ENCODE measurements around the gene SAMD10.

The SAMD10 gene

DNA sequence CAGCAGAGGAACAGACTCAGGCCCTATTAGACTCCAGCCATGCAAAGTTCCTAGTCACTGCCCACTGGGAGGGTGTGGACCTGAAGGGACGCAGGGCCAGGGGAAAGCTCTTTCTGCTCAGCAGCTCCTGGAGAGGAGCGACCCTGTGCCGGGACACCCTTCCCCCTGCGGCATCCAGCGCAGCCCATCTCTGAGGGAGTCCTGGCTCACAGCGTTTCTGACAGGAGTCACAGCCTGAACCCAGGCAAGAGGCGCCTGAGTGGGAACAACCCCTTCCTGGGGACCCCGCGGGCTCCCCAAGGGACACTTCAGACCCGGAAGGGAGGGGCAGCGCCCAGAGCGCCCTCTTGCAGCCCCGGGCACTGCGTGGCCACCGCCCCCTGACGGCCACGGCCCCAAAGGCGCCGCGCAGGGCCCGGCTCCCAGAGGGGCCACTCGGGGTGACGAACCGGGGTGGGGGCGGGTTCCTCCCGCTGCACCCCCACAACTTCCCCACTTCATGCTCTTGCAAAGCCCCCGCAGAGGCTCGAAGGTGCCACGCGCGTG lies 24.1 kb downstream of the SAMD10 start:
- DNase-seq: no peak

DNA sequence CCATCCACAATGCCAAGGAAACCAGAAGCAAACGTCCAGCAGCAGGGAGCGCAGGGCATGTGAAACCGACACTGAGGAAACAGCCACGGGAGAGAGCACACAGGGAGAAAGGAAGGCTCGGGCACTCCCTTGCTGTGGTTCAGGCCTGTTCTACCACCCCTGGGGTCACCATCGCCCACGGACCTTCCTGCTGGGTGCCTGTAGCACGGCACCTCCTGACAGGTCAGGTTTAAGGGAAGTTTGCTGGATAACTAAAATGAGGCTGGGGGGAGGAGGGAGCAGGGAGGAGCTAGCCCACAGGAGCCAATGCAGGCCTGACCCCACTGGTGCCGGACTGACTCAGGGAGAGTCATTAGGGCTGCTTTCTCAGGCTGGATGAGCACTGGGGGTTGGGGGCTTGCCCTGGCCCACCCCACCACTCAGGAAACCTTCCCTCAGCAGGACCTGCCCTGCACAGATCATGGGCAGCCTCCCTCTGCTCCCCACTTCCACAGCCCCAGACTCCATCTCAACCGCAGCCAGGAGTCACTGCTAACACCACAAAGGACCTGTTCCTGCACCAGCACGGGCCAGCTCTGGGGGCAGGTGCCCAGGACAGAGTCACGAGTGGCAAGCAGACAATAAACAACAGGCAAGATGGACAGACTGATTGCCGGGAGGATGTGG lies 25.5 kb downstream of the SAMD10 start:
- DNase-seq: no peak

DNA sequence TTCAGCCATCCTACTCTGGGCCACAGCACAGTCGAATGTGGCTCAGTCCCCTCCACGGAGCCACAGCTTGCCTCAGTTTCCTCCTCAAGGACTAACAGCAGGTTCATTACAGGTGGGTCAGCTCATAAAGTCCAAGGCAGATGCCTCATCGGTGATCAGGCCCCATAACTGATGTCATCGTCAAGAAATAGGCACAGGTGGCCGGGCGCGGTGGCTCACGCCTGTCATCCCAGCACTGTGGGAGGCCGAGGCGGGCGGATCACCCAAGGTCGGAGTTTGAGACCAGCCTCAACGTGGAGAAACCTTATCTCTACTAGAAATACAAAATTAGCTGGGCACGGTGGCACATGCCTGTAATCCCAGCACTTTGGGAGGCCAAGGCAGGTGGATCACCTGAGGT lies 26.7 kb downstream of the SAMD10 start:
- DNase-seq: no peak

DNA sequence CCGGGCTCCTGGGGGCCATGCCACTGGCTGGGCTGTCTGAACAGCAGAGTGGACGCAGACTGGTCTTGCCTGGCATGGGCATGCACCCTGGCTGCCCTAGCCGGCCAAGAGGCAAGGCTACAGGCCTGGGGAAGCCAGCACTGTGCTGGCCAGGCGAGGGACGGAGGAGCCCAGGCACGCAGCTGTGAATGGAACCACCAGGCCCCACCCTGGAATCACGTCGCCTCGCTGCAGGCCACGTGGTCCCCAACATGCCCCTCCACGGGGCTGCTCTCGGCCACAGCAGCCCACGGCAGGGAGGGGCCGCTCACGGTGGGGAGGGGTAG lies 27.3 kb downstream of the SAMD10 start:
- DNase-seq: no peak

DNA sequence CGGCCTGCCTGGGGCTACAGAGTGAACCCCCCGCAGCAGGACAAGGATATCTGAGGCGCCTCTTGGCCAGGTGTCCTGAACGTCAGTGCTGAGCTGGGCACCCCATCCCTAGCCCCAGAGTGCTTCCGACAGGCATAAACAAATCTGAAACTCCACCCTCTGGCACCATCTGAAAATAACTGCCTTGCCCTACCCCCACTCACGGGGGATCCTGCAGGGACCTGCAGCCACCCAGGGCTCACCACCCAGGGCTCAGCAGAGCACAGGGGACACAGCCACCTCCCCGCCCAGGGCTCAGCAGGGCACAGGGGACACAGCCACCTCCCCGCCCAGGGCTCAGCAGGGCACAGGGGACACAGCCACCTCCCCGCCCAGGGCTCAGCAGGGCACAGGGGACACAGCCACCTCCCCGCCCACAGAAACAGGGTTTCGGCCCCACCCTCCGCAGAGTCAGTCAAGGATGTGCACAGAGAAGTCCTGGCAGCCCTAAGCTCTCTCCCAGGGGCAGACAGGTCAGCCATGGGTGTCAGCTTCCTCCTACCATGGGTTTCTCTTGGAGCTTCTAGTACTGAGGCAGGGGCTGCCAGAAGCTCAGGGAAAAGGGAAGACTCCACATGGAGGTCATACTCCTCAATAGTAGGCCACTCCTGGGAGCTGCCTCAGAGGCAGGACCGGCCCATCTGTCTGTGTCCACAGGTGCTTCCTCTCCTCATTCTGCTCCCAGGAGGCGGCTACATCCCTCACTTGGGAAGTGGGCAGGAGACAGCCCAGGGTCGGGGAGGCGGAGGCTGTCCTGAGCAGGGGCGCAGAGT lies 27.8 kb downstream of the SAMD10 start:
- DNase-seq: no peak

DNA sequence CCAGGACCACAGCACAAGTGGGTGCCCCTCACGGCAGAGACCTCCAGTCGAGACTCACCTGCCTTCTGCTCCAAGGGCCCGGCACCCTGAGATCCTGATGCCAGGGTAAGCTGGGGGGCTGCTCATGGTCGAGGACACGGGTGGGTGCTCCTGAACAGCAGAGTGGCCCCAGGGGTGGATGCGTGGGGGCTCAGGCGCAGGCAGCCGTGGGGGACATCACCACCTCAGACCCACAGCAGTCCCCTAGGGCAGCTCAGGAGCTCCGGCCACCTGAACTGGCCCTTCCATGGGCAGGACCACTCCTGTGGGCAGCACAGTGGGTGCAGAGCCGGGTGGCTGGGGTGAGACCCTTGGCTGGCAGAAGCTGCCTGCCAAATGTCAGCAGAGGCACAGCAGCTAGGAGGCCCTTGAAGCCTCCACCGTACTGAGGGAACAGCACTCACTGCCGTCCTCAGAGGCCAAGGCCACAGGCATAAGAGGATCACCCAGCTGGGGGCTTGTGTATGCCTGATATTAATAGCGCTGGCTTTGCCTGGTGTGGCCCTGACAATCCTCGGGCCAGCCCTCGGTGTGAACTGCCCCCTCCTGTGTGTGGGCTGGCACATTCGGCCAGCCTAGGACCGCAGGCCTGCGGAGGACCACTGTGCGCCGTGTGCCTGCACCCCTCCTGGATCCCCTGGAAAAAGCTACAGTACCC lies 28.6 kb downstream of the SAMD10 start:
- DNase-seq: no peak

DNA sequence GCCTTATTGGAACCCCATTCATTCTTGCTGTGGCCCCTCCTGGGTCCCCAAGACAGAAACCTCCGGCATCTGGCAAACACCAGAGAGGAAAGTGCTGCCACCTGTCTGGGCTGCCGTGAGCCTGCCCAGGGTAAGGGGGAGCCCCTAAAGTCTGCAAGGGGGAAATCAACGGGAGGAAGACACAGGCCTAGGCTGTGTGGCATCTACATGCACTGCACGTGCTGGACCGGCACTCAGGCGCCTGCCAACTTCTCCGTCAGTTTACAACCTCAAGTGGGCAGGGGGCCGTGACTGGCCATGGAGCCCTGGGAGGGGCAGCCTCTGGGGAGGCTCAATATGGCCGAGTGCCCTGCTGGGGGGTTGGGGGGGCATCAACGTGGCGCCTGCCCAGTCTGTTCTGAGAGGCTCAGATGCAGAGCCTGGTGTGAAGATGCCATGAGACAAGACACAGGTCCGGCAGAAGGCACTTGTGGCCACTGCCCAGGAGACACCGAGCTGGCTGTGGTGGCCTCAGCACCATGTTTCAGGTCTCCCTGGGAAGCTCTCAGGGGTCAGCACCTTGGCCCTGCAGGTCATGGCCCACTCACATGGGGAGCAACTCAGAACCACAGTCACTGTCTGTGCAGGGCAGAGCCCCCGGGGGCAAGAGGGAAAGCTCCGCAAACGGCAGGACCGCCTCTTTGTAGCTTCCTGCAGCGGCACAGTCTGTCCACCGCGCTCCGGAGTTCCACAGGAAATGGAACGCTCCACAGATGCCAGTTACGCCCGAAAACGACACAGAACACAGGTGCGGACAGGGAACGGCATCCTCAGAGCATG lies 31.6 kb downstream of the SAMD10 start:
- no peak for DNase-seq

DNA sequence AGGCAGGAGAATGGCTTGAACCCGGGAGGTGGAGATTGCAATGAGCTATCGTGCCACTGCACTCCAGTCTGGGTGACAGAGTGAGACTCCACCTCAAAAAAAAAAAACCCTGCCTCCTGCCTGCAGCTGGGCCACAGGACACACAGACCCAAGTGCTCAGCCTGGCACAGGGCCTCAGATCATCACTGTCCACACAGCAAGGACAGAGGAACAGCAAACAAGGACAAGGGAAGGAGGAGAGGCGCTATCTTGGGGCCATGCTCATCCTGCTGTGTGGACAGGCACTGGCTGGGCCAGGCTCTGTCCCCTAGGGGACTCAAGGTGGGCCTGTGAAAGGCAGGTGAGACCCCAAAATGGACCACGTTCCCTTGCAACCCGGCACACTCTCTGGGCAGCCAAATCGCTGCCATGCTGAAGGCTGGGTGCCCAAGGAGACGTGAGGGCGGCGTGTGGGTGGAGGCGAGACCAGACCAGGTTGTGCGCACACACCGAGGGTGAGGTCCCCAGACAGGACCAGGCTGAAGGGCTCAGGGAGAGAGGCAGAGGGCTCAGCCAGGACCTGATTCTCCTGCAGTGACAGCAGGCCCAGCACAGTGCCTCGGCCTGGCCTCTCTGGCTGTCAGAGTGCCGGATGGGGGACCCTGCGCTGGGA lies 32.3 kb downstream of the SAMD10 start:
- DNase-seq: no peak

DNA sequence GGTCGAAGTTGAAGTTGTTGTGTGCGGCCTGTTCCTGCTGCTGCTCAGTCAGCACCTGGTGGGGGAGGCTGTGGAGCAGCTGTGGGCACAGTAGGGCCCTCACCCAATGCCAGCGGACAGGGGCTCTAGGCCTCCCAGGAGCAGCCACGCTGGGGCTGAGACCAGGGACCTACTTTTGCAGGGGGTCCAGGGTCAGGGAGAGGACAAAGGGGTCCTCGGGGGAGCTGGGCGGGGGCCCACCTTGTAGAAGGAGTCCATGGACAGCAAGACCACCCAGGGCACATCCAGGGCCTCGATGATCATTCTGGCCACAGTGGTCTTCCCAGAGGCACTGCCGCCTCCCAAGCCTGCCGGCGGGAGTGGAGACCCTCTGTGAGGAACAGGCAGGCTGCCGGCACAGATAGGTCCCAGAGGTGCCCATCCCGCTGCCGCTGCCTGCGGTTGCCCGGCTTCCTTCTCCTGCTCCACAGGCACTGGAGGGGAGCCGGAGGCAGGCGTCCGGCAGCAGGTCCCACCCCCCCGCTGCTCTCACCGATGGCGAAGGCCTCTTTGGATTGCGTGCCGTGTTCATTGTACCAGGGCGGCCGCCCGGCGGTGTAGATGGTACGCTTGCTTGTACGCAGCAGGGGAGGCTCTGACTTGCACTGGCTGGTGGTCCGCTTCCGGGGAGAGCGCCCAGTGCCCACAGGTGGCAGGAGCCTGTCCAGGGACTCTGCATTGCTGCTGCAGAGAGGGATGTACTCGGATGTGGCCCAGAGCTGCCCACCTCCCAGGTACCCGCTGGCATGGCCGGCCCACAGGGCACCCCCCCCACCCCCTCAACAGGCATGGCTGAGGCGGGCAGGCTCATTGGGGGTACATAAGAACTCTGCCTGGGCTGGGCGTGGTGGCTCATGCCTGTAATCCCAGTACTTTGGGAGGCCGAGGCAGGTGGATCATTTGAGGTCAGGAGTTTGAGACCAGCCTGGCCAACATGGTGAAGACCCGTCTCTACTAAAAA lies 33.2 kb downstream of the SAMD10 start:
- DNase-seq: no peak

DNA sequence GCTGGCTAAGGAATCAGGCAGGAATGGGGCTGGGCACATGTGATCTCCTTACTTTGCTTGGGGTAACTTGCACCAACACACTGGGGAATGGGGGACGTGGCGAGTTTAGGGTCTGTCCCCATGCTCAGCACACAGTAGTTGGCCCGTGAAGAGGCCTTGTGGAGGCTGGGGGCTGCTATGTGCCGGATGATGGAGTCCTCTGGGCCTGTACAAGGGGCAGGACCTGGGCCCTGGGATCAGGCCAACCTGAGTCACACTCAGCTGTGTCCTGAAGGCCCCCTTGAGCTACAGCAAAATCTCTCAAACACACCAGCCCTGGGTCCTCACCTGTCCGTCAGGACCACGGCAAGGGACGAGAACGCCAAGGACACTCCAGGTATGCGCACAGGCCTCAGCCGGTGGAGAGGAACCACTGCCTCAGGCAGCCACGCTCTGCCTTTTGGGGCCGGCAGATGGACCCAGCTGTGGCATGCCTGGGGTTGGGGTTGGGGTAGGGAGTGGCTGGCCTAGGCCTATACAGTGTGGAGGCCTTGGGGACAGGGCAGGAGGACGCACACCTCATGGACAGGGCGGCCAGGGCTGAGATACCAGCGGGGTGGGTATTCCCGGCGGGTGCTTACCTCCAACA lies 34.3 kb downstream of the SAMD10 start:
- DNase-seq: no peak

DNA sequence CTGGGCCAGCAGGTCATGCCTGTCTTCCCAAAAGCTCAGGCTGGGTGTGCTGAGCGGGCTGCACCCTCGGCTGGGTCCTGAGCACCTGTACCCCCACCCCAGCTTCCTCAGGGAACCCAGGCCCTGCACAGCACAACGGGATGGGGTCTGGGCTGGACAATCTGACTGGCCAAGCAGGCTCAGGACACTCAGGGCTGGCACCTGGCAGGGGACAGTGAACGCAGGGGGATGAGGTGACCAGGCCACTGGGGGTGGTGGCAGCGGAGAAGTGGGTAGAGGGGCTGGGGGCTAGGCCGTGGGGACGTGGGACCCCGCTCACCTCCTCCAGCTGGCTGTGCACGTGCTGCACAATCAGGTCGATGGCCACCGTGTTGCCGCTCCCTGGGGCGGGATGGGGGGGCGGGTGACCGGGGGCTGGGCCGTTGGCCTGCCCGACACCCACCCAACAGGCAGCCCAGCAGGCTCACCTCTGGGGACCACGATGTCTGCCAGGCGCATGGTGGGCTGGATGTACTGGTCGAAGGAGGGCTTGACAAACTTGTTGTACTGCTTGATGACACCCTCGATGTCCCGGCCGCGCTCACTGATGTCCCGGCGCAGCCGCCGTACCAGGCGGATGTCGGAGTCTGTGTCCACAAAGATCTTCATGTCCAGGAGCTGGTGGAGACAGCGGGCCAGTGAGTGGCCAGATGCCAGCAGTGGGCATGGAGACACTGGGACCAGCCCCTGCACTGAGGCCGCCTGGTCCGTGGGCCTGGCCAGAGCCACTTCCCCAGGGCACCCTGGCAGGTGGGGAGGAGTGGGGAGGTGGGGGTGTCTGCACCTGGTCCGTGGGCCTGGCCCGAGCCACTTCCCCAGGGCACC lies 35.1 kb downstream of the SAMD10 start:
- DNase-seq: no peak

DNA sequence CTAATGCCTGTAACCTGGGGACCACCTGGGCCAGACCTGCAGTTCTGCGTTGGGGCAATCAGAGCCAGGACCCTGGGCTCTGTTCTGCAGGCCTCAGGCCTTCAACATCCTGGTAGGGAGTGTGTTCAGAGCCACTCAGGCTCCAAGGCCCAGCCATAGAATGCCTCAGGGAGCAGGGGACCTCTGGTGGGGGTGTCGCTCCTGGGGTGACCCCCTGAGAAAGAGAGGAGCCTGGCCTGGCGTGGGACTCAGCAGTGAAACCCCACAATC lies 35.7 kb downstream of the SAMD10 start:
- DNase-seq: no peak

DNA sequence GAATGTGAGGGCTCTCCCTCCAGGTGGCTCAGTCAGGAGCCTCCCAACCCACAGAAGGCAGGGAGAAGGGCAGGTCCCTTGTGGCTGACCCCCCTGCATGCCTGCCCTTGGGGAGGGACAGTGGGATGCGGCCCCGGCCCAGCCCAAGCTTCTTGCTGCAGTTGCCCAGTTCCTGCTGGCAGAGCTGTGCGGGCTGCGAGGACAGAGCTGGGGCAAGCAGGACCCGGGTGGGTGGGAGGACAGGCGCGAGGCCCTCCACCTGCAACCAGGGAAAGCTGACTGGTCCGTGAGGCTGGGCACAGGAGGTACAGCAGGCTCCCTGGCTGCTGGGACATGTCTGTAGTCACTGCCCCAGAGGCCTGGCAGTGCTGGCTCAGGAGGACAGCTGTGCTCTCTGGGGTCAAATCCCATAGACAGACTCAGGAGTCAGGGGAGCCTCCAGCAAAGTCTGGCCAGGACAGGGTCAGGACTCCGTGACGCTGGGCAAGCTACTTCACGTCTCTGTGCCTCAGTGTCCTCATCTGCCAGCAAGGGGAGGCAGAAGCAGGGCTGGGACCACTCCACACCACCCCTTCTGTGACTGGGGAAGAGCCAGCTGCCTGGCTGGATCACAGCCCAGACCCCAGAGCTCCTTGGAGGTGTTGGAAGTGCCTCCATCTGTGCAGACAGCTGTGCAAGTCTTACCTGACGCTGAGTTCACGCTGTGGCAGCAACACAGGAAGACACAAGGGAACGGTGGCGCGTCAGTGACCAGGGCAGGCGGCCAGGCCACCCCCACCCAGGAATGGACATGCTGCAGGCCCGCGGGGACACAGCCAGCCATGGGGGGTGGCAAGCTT lies 36.3 kb downstream of the SAMD10 start:
- no peak for DNase-seq

DNA sequence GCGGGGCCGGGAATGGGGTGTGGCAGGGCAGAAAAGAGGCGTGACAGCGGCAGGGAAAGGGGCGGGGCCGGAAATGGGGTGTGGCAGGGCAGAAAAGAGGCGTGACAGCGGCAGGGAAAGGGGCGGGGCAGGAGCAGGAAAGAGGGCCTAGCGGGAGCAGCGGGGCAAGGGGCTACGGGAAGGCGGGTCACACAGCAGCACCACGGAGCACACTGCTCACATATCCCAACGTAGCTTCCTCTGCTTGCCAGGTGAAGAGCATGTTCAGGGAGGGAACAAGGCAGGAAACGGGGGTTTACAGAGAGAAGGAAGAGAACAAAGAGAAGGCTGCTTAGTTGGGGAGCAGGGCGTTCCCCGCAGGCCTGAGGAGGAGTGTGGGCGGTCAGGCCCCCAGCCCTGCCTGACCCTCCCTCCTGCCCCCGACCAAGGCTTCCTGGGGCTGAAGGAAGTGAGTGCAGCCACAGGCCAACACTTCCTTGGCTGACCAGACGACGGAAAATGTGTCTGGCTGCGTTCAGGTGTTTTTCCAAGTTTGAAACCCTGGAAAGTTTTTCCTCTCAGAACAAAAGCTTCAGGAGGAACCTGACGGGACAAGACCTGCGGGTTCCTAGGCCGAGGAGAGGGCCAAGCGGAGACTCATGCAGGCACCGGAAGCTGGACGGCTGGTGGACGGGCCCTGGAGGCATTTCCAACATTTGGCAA lies 37.0 kb downstream of the SAMD10 start:
- DNase-seq: peak; percentile 59 to 72 (median 70)

DNA sequence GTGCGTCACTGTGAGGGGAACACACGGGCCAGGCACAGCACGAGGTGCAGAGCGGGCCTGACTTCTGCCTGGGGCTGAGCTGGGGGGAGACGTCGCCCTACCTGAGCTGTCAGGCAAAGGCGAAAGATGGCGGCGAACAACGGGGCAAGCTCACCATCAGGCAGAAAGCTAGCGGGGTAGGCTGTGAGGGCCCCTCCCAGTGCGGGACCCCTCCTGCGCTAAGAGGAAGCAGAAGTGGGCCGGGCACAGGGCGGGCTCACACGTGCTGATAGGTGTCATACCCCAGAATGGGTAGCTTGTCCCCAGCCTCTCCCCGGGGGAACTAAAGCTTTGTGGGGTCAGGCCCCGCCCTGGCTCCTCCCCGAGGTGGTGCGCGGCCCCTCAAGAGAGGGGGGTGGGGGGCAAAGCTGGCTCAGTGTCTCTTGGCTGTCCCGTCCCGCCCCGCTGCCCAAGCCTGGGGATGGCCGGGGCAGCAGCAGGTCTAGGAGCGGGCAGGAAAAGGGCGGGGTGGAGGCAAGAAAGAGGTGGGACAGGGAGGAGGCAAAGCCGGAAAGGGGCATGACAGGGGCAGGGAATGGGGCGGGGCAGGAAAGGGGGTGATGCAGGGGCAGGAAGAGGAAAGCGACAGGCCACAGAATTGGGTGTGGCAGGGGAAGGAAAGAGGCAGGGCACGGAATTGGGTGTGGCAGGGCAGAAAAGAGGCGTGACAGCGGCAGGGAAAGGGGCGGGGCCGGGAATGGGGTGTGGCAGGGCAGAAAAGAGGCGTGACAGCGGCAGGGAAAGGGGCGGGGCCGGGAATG lies 38.0 kb downstream of the SAMD10 start:
- peak in 3 of 4 experiments; percentile 31 to 59 (median 54) for DNase-seq

DNA sequence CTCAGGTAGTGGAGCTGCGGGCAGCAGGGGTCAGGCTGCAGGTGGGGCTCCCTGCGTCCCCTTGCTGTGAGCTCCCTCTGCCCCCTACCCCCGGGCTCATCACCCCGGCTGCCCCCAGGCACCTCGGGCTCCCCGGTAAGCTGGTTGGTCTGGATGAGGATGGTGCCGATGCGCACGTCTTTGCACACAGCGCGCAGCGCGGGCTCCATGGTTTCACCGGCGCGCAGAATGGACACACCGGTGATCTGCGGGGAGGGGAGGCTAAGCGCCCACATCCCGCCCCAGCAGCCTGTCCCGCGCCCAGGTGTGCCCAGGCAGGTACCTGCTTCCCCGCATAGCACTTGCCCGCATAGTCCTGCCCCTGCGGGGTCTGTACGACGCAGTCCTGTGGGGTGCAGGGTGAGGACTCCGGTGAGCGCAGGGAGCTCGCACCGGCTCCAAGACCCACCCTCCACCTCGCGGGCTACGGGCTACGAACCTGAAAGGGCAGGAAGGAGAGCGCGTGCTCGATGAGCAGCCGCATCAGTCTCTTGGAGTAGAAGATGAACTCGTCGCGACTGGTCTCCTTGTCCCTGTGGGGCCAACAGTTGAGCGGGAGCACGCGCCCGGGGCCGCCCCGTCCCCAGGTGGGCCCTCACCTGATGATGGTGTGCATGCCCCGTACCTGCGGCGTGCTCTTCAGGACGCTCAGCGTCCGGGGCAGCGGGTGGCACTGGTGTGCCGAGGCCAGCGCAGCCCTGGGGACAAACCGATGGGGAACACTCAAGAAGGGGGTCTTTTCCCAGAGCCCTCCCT lies 38.8 kb downstream of the SAMD10 start:
- DNase-seq: no peak
